ENCODE data around the gene SIAH3. TPM values are rescaled to one million over a fixed set of nuclear protein-coding genes. Genes with fewer than 3 reads are reported as not detected.

SIAH3 gene
- total RNA-seq (ENCODE audit: low replicate concordance) = not detected in 2 replicates

DNA sequence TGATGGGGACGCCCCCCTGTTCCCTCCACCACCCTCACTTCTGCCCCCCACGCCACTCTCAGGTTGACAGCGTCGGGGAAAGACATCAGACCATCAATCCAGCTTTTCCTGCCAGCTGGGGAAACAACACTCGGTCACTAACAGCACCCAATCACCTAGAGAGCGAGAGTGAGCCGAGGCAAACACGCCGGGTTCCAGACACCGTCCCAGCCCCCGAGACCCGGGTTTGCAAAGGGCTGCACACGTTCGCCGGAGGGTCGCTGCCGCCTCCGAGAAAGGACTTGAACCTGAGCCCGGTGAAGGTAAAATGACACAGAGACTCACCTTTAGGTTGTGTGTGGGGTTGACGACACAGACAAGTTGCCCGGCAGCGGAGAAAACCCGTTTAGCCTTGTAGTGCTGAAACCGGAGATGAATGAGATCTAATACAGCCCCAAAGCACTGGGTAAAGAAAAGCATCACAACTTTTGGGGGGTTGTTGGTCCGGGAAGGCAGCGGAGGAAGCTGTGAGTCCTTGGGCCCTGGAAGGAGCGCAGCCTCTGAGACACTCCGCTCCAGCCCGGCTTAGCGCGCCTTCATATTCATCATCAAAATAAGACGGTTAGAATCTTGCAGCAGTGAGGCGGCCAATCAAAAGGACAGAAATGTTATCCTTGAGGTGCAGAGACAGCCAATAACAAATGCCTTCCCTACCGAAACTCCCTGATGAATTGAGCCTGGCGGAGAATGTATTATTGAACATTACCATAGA, at the start of gene SIAH3:
TSS of gene SIAH3 (minus strand) at position 583 of the 751 bp plus-strand sequence. CDS start at position 459, 124 bp downstream.

Other genes starting within 250 kb of the SIAH3 start
- not detected in 2 replicates for gene ERICH6B, start 236.0 kb downstream of the SIAH3 start, total RNA-seq (ENCODE audit: low replicate concordance)
- not detected in 2 replicates for gene CBY2, start 149.4 kb downstream of the SIAH3 start, total RNA-seq (ENCODE audit: low replicate concordance)
- gene ZC3H13, start 201.0 kb upstream of the SIAH3 start, total RNA-seq (ENCODE audit: low replicate concordance) = 10.2 and 11.3 TPM in 2 replicates